ENCODE measurements around the gene OSBP.

GRCh38 chr11:59601788-59602187, 13.8 kb downstream of the OSBP start:
- TF ChIP-seq CTCF (IDR thresholded peaks at IDR 0.05) (no peak), POLR2A (IDR thresholded peaks at IDR 0.05) (no peak)

All from esophagus squamous epithelium (tissue), 4 donors.